Activated CD4-positive, alpha-beta memory T cell treated with anti-CD3 and anti-CD28 coated beads for 36 hours (primary cell): ENCODE measurements around the gene OPN1SW. TPM values are rescaled to one million over a fixed set of nuclear protein-coding genes. Genes with fewer than 3 reads are reported as not detected.

Experiments used
- CTCF ChIA-PET: fragments of 350-600 bp; sonication (Branson Sonifier 250); formaldehyde crosslinking; loops from one replicate; lab custom pipeline; 2021; ENCODE audit warnings: antibody characterized with exemption, inconsistent platforms; lab: Charles Lee
- POLR2A ChIA-PET: fragments of 350-600 bp; sonication (Branson Sonifier 250); formaldehyde crosslinking; loops from one replicate; lab custom pipeline; 2021; ENCODE audit warnings: antibody characterized with exemption; lab: Charles Lee
- DNase-seq: peaks from one replicate; pipeline ENCODE4 v3.0.0-alpha.2; 2020
- H3K27ac Mint-ChIP-seq: one replicate; pipeline ENCODE4 v1.8.0; 2021; ENCODE audit warnings: mixed read lengths
- H3K27me3 Mint-ChIP-seq: one replicate; pipeline ENCODE4 v1.8.0; 2021; ENCODE audit warnings: mixed read lengths
- H3K36me3 Mint-ChIP-seq: one replicate; pipeline ENCODE4 v1.8.0; 2021; ENCODE audit warnings: mixed read lengths
- H3K4me1 Mint-ChIP-seq: one replicate; pipeline ENCODE4 v1.8.0; 2021; ENCODE audit warnings: low read depth, mixed read lengths
- H3K4me3 Mint-ChIP-seq: one replicate; pipeline ENCODE4 v1.8.0; 2021; ENCODE audit warnings: mild to moderate bottlenecking, mixed read lengths
- H3K9me3 Mint-ChIP-seq: one replicate; pipeline ENCODE4 v1.8.0; 2021; ENCODE audit warnings: mixed read lengths
- intact Hi-C: fragments of 100-400 bp; cut with micrococcal nuclease; formaldehyde crosslinking; loops from one replicate; pipeline ENCODE4 v1.15.1; 2023
- total RNA-seq, 2 experiments: library from RNA; stranded (reverse); gene quantifications; one replicate each; pipeline ENCODE4 v1.2.3, GENCODE V29; 2021

OPN1SW gene
- total RNA-seq, 2 experiments from 2014 or later = not detected

DNA sequence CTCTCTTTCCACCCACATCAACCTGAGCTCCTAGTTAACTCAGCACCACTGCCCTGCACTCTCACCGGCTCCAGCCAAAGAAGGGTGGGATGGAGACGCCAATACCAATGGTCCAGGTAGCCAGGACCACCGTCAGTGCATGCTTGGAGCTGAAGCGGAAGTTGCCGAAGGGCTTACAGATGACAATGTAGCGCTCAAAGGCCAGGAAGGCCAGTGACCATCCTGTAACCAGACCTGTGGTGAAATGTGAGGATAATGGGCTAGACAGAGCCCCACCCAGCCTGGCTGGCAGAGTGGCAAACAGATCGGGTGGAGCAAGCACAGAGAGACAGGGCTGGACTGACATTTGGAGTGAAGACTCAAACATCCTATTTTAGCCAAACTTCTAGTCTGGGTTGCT is 673 bp downstream of the OPN1SW start:
- DNase-seq = no peak
- CTCF ChIA-PET = interaction anchor here (0.9 kb wide), 1 partner anchor 109 kb away, joined by 3 read pairs; no protein-coding TSS in a partner anchor
- H3K4me3 Mint-ChIP-seq = no peak overlapping the region
- intact Hi-C loops = no loop called here
- H3K4me1 Mint-ChIP-seq = peaks cover 14% of the 10 kb centered on the region
- POLR2A ChIA-PET = no interaction called here
- no peaks in the 10 kb centered on the region for H3K27me3 Mint-ChIP-seq
- peaks cover 20% of the 10 kb centered on the region for H3K9me3 Mint-ChIP-seq
- H3K27ac Mint-ChIP-seq = no peak overlapping the region
- peaks cover 46% of the 10 kb centered on the region for H3K36me3 Mint-ChIP-seq

DNA sequence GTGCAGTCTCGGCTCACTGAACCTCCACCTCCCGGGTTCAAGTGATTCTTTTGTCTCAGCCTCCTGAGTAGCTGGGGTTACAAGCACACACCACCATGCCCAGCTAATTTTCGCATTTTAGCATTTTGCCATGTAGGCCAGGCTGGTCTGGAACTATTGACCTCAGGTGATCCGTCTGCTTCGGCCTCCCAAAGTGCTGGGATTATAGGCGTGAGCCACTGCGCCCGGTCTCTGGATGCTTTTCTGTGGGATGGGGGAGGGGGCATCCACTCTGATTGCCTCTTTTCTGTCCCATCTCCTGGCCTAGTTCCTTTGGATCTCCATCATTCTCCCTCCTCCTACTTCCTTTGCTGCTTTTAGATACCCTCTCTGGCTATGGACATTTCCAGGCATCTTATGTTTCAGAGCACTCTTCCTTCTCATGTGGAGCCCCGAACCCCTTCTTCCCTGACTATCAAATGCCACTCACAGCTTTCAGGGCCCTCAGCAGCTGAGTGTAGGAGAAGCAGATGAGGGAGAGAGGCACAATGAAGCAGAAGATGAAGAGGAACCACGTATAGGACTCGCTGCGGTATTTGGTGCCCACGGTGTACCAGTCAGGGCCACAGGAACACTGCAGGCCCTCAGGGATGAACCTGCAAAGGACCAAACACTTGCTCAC is 1.4 kb downstream of the OPN1SW start:
- Mint-ChIP-seq H3K9me3 (peaks cover 20% of the 10 kb centered on the region), H3K27me3 (no peaks in the 10 kb centered on the region), H3K4me3 (no peak overlapping the region), H3K4me1 (peaks cover 14% of the 10 kb centered on the region), H3K36me3 (peaks cover 54% of the 10 kb centered on the region), H3K27ac (no peak overlapping the region)
- ChIA-PET CTCF (interaction anchor here (0.9 kb wide), 1 partner anchor 110 kb away, joined by 3 read pairs; no protein-coding TSS in a partner anchor), POLR2A (no interaction called here)
- DNase-seq = no peak
- intact Hi-C loops = no loop called here

DNA sequence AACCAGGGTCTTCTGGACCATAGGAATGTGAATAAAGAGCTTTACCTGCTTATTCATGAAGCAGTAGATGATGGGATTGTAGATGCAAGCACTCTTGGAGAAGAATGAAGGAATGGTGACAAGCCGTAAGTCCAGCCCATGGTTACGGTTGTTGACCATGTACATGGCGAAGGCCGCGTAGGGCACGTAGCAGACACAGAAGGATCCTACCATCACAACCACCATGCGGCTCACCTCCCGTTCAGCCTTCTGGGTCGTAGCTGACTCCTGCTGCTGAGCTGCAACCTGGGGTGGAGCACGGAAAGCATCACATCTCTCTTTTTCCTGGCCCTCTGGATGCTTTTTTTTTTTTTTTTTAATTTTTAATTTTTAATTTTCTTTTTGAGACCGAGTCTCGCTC is 2.0 kb downstream of the OPN1SW start:
- Mint-ChIP-seq H3K4me3 (no peak overlapping the region), H3K27me3 (no peaks in the 10 kb centered on the region), H3K4me1 (peaks cover 14% of the 10 kb centered on the region), H3K27ac (no peak overlapping the region), H3K36me3 (peaks cover 57% of the 10 kb centered on the region), H3K9me3 (peaks cover 20% of the 10 kb centered on the region)
- CTCF ChIA-PET = no interaction called here
- no peak for DNase-seq
- POLR2A ChIA-PET = no interaction called here
- intact Hi-C loops = no loop called here

DNA sequence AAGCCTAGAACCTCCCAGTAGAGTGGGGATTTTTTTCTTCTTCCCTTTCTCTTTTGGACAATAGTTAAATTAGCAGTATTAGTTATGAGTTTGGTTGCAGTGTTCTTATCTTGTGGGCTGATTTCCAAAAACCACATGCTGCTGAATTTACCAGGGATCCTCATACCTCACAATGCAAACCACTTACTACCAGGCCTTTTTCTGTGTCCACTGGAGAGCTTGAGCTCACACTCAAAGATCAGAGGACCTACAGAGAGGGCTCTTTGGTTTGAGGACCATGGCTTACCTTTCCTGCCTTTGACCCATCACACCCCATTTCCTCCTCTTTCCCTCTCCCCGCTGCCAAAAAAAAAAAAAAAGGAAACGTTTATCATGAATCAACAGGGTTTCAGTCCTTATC is 5.4 kb downstream of the OPN1SW start:
- Mint-ChIP-seq H3K27ac (no peak overlapping the region), H3K4me3 (no peak overlapping the region), H3K4me1 (no peaks in the 10 kb centered on the region), H3K36me3 (peaks cover 65% of the 10 kb centered on the region), H3K9me3 (no peaks in the 10 kb centered on the region), H3K27me3 (no peaks in the 10 kb centered on the region)
- DNase-seq = no peak
- intact Hi-C loops = no loop called here
- ChIA-PET CTCF (no interaction called here), POLR2A (no interaction called here)

DNA sequence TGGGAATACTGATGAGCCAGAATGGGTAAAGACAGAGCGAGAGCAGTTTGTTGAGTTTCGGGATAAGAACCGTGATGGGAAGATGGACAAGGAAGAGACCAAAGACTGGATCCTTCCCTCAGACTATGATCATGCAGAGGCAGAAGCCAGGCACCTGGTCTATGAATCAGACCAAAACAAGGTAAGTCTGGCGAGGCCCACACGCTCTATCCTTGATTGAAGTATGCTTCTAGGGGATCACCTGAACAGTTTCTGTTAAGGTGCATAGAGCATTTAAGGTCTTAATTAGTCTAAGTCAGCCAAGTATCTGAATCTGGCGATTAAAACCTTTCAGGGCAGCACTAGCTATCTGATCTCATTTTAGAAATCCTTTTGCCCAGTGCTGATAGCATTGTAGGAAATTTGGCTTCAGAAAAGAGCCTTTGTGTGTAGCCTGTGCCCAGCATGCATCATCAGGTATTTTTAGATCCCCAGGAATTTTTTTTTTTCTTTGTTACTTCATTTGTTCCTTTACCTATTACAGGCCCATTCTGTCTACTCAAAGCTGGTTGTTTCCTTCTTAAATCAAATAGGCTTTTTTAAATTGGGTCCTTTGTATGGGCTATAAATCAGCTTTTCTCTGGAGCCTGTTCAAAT is 8.0 kb downstream of the OPN1SW start:
- H3K36me3 Mint-ChIP-seq = peaks cover 56% of the 10 kb centered on the region
- no peaks in the 10 kb centered on the region for H3K9me3 Mint-ChIP-seq
- CTCF ChIA-PET = interaction anchor here (0.9 kb wide), 1 partner anchor 11 kb away, joined by 4 read pairs; no protein-coding TSS in a partner anchor
- no peaks in the 10 kb centered on the region for H3K27me3 Mint-ChIP-seq
- H3K27ac Mint-ChIP-seq = no peak overlapping the region
- no peaks in the 10 kb centered on the region for H3K4me1 Mint-ChIP-seq
- no peak overlapping the region for H3K4me3 Mint-ChIP-seq
- no peak for DNase-seq
- POLR2A ChIA-PET = no interaction called here
- intact Hi-C loops = no loop called here

DNA sequence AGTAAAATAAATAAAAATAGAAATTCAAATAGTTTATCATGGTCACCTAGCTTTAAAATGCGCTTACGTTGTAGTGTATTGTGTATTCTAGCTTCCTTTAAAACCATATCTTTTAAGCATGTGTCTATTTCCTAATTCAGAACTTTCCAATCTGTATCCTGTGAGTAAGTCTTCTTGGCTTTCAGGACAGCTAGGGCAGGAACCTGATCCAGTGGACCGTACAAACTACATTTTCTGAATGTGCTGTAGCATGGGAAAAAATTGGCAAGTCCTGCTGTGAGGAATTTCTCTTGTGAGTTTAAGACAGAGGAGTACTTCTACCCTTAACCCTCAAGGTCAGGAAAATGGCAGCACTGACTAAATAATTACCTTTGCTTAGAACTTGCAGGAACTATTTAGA is 12.1 kb downstream of the OPN1SW start:
- Mint-ChIP-seq H3K36me3 (peaks cover 35% of the 10 kb centered on the region), H3K27ac (no peak overlapping the region), H3K4me1 (no peaks in the 10 kb centered on the region), H3K9me3 (no peaks in the 10 kb centered on the region), H3K4me3 (no peak overlapping the region), H3K27me3 (no peaks in the 10 kb centered on the region)
- ChIA-PET POLR2A (no interaction called here), CTCF (no interaction called here)
- DNase-seq = no peak
- intact Hi-C loops = no loop called here

DNA sequence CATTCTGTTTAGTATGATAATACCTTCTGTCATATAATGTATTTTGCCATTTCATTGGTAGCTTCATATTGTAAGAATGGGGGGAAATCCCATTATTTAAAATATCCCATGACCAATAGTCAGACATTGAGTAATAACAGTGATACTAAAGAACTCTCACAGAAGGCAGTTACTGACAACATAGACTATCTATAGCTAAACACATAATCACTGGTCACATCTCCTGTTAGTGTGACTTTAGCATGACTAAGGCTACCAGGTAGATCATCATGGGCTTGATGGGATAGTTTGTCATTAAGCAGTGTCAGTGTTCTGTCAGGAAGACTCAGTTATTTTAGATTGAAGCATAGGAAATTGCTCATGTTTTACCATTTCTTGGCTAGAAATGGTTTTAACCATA is 16.4 kb downstream of the OPN1SW start:
- CTCF ChIA-PET = no interaction called here
- POLR2A ChIA-PET = no interaction called here
- peaks cover 25% of the 10 kb centered on the region for H3K36me3 Mint-ChIP-seq
- H3K27me3 Mint-ChIP-seq = no peaks in the 10 kb centered on the region
- no peak for DNase-seq
- intact Hi-C loops = no loop called here
- no peak overlapping the region for H3K4me3 Mint-ChIP-seq
- no peaks in the 10 kb centered on the region for H3K9me3 Mint-ChIP-seq
- no peaks in the 10 kb centered on the region for H3K4me1 Mint-ChIP-seq
- H3K27ac Mint-ChIP-seq = no peak overlapping the region

DNA sequence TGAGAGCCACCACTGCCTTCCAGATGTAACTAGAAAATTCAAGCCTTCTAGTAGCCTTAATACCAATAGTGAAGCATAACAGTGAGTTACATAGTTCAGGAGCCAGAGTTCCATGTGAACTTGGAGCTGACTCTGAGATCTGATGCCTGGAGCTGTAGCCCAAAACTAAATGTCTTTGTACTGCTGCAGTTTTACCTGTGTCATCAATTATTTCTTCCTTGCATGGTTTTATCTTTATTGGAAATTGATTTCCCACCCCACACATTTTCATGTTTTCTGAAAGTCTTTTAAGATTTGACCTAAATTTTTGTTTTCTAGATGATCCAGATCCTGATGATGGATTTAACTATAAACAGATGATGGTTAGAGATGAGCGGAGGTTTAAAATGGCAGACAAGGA is 17.0 kb downstream of the OPN1SW start:
- ChIA-PET POLR2A (no interaction called here), CTCF (interaction anchor here (1.2 kb wide), 1 partner anchor 18 kb away, joined by 3 read pairs; no protein-coding TSS in a partner anchor)
- intact Hi-C loops = no loop called here
- H3K4me1 Mint-ChIP-seq = no peaks in the 10 kb centered on the region
- no peak overlapping the region for H3K4me3 Mint-ChIP-seq
- H3K9me3 Mint-ChIP-seq = no peaks in the 10 kb centered on the region
- no peak overlapping the region for H3K27ac Mint-ChIP-seq
- peaks cover 27% of the 10 kb centered on the region for H3K36me3 Mint-ChIP-seq
- no peak for DNase-seq
- no peaks in the 10 kb centered on the region for H3K27me3 Mint-ChIP-seq

DNA sequence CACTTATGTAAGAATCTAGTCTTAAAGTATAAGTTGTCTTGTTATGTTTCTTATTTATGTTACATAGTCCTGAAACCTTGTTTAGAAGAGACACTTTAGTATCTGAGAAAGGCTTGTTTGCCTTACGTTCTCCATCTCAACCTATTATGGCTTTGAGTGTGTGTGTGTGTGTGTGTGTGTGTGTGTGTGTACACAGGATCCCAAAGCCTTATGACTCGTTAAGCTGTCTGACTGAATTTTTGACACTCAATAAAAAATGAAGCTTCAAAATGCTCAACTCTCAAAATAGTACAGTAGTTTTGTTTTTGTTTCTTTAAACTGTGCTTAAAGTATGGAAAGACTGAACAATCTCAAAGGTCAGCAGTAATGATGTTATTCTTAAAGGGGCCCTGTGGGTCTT is 18.4 kb downstream of the OPN1SW start:
- no peak overlapping the region for H3K27ac Mint-ChIP-seq
- H3K4me3 Mint-ChIP-seq = no peak overlapping the region
- H3K27me3 Mint-ChIP-seq = no peaks in the 10 kb centered on the region
- H3K4me1 Mint-ChIP-seq = no peaks in the 10 kb centered on the region
- DNase-seq = no peak
- peaks cover 30% of the 10 kb centered on the region for H3K36me3 Mint-ChIP-seq
- CTCF ChIA-PET = interaction anchor here (1.6 kb wide), 1 partner anchor 11 kb away, joined by 4 read pairs; no protein-coding TSS in a partner anchor
- intact Hi-C loops = no loop called here
- POLR2A ChIA-PET = no interaction called here
- H3K9me3 Mint-ChIP-seq = no peaks in the 10 kb centered on the region

DNA sequence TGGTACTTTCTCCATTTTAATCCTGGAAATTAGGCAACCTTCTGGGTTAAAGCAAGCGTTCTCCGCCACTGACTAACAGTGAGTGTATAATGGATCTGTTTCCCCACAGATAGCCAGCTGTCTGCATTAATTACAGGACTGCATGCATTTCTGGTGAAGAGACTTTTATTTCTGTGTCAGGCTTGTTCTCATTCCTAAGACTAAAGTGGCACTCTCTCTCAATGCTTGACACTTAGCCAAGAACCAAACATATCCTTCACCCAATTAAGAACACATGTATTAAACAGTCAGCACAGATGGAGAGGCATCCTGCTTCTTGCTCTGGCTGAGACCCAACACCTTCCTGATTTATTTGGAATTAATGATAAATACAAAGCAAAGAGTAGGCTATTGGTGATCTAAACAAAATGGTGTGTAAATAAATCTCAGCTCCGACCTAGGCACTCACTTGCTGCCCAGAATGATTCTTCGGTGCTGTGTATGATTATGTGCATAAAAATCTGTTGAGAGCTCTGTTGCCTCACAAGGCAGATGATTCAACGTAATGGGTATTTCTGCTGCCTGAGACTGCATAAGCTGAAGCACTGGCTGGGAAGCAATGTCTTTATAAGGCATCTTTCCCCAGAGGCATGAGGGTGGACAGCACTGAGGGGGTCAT is 19.6 kb downstream of the OPN1SW start:
- intact Hi-C loops = no loop called here
- Mint-ChIP-seq H3K36me3 (peaks cover 28% of the 10 kb centered on the region), H3K9me3 (no peaks in the 10 kb centered on the region), H3K4me1 (no peaks in the 10 kb centered on the region), H3K4me3 (no peak overlapping the region), H3K27ac (no peak overlapping the region), H3K27me3 (no peaks in the 10 kb centered on the region)
- DNase-seq = no peak
- ChIA-PET CTCF (interaction anchor here (1.3 to 1.6 kb wide), 3 partner anchors 12 to 336 kb away, joined by 3 to 4 read pairs (median 4); no protein-coding TSS in a partner anchor), POLR2A (interaction anchor here (0.5 kb wide), 1 partner anchor 86 kb away, joined by 5 read pairs; no protein-coding TSS in a partner anchor)

DNA sequence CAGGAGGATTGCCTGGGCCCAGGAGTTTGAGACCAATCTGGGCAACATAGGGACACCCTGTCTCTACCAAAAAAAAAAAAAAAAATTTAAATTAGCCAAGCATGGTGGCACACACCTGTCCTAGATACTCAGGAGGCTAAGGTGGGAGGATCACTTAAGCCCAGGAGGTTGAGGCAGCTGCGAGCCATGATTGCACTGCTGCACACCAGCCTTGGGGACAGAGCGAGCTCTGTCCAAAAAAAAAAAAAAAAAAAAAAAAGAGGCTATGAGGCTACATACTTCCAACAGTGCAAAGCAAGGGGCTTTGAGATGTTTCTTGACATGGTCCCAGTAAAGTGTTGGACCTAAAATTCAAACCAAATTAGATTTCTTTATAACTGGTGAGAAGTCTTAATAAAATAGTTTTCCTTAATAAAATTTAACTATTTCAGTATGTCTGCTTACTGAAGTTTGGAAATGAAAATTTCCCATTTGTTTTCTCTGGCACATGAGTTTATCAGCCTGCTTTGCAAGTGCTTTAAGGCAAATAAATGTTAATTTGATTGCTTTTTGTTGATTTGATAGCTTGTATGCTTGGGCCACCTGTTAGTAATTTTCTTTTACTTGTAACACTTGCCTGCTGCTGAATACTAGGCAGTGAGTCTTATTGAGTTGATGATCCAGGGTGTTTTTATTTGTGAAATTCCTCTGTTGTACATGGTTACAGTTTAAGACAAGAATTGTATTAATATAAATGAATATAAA is 20.3 kb downstream of the OPN1SW start:
- Mint-ChIP-seq H3K36me3 (peaks cover 29% of the 10 kb centered on the region), H3K27ac (no peak overlapping the region), H3K27me3 (no peaks in the 10 kb centered on the region), H3K4me3 (no peak overlapping the region), H3K9me3 (no peaks in the 10 kb centered on the region), H3K4me1 (no peaks in the 10 kb centered on the region)
- ChIA-PET CTCF (interaction anchor here (1.5 kb wide), 1 partner anchor 336 kb away, joined by 3 read pairs; no protein-coding TSS in a partner anchor), POLR2A (interaction anchor here (0.5 to 0.6 kb wide), 2 partner anchors 85 to 88 kb away, joined by 3 to 5 read pairs; no protein-coding TSS in a partner anchor)
- DNase-seq = no peak
- intact Hi-C loops = no loop called here
